RWPE1 (cell line): ENCODE measurements around the gene DBNDD1.
"Not testable (repeated sequence)": the region's sequence is repeated elsewhere in the genome, so short reads cannot be mapped to it uniquely, and the experiment has no call there.

Experiments used
- CTCF ChIA-PET: fragments of 350-600 bp; sonication (Branson Sonifier 250); formaldehyde crosslinking; extraction: SDS; loops from one replicate; lab custom pipeline; 2021; lab: Yijun Ruan, JAX
- POLR2A ChIA-PET: fragments of 400-600 bp; formaldehyde crosslinking; extraction: SDS; loops from one replicate; lab custom pipeline; 2020; ENCODE audit warnings: antibody characterized with exemption; ENCODE audit not compliant: low non-redundant PET; lab: Yijun Ruan, JAX
- DNase-seq: peaks from one replicate; pipeline ENCODE4 v3.0.0; 2012; ENCODE audit warnings: low spot score
- H3K27ac ChIP-seq: fragments of 450-650 bp; 2 replicates; pipeline ENCODE4 v1.5.1; 2017
- CTCF ChIP-seq: fragments of 450-650 bp; conservative IDR thresholded peaks from 2 replicates; pipeline ENCODE4 v1.5.1; 2017; ENCODE audit warnings: low read depth, mild to moderate bottlenecking

The DBNDD1 gene

GRCh38 chr16:90018652-90019542, at the start of gene DBNDD1:
Gene DBNDD1 (minus strand): TSS chr16:90019456. CDS start chr16:90019341, 115 bp downstream.
- no peak for DNase-seq
- H3K27ac ChIP-seq = peak within 1 kb of the TSS; percentile 55
- TF ChIP-seq CTCF = no peak
- ChIA-PET CTCF (interaction anchor here (1.0 to 1.5 kb wide), 3 partner anchors 19 to 63 kb away, joined by 5 read pairs; no protein-coding TSS in a partner anchor), POLR2A (no interaction called here)

DNA sequence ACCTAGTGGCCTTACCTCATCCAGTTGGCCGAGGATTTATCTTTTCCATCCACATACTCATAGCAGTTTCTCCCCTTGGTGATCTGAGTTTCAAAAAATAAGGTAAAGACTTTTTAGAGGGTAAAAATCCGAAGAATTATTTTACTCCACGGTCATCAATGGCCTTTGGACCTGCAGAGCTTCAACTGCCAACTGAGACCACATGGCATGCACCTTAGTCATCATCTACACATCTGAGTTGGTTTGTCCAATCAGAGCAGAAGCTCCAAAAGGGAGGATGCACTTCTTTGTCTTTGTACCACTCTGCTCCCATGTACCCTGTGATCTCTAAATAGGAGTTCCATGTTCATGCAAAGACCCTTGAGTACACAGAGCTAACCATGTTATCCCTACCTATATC, 42.2 kb upstream of the DBNDD1 start:
- H3K27ac ChIP-seq = no peak overlapping the region
- CTCF ChIA-PET = interaction anchor here (1.1 kb wide), 1 partner anchor 21 kb away, joined by 4 read pairs; no protein-coding TSS in a partner anchor
- TF ChIP-seq CTCF = no peak
- POLR2A ChIA-PET = no interaction called here
- no peak for DNase-seq

GRCh38 chr16:90057738-90058173, 38.5 kb upstream of the DBNDD1 start:
- ChIA-PET POLR2A (no interaction called here), CTCF (no interaction called here)
- no peak for TF ChIP-seq CTCF
- DNase-seq = peak; percentile 31
- H3K27ac ChIP-seq = no peak overlapping the region

DNA sequence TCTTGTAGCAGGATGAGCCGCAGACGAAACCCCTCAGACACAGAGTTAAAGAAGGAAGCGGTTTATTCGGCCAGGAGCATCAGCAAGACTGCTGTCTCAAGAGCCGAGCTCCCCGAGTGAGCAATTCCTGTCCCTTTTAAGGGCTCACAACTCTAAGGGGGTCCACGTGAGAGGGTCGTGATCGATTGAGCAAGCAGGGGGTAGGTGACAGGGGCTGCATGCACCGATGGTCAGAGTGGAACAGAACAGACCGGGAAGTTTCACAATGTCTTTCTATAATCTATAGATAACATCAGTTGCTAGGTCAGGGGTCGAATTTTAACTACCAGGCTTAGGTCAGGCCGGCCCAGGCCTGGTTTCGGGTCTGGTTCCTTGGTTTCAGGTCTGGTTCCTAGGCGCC, 37.3 kb upstream of the DBNDD1 start:
- H3K27ac ChIP-seq, CTCF ChIA-PET, POLR2A ChIA-PET, DNase-seq: not testable (repeated sequence)

DNA sequence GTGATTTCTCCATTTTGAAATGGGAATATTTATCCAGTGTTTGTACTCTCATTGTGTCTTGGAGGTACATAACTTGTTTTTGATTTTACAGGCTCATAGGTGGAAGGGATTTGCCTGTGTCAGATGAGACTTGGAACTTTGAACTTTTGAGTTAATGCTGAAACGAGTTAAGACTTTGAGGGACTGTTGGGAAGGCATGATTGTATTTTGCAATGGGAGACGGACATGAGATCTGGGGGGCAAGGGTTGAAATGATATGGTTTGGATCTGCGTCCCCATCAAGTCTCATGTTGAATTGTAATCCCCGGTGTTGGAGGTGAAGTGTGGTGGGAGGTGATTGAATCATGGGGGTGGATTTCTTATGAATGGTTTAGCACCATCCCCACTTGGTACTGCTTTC, 36.1 kb upstream of the DBNDD1 start:
- no peak for DNase-seq
- CTCF ChIA-PET = no interaction called here
- TF ChIP-seq CTCF = no peak
- no peak overlapping the region for H3K27ac ChIP-seq
- POLR2A ChIA-PET = no interaction called here

GRCh38 chr16:90054554-90054953, 35.3 kb upstream of the DBNDD1 start:
- no peak for DNase-seq
- ChIA-PET CTCF (interaction anchor here (0.7 kb wide), 1 partner anchor 28 kb away, joined by 4 read pairs; no protein-coding TSS in a partner anchor), POLR2A (no interaction called here)
- no peak for TF ChIP-seq CTCF
- no peak overlapping the region for H3K27ac ChIP-seq
